Left renal cortex interstitium (tissue), 4 donors: ENCODE results near the gene GALT. TPM values are rescaled to one million over a fixed set of nuclear protein-coding genes. Genes with fewer than 3 reads are reported as not detected.
"Not testable (repeated sequence)": the region's sequence is repeated elsewhere in the genome, so short reads cannot be mapped to it uniquely, and the experiment has no call there.

ENCODE experiments used
- DNase-seq, 4 donors: peaks; one replicate each; pipeline ENCODE4 v3.0.0-alpha.2; 2013; ENCODE audit warnings: low read depth in 4 of 4, low spot score in 2 of 4, missing footprints in 1 of 4
- polyA plus RNA-seq, 4 donors: library from polyadenylated mRNA; unstranded; fragments of 120-200 nt; gene quantifications; one replicate each; pipeline ENCODE4 v1.2.1, GENCODE V29; 2013; ENCODE audit not compliant: insufficient read length in 4 of 4

Gene GALT
- polyA plus RNA-seq, 4 donors, result 57.7 to 88.7 (median 70.9) TPM

- no peak for DNase-seq
Measured at GRCh38 chr9:34625186-34625486, 21.3 kb upstream of the GALT start.

GRCh38 chr9:34627716-34628655 is 18.5 kb upstream of the GALT start:
- DNase-seq, result no peak

- no peak for DNase-seq
Measured at GRCh38 chr9:34628656-34629490, 17.6 kb upstream of the GALT start, which contains the start of gene ARID3C. Gene ARID3C, minus strand, starts transcription at chr9:34629066. Its CDS starts 1,052 bp downstream, at chr9:34628014.

- no peak for DNase-seq
Measured at GRCh38 chr9:34629491-34629808, 17.0 kb upstream of the GALT start.

DNA sequence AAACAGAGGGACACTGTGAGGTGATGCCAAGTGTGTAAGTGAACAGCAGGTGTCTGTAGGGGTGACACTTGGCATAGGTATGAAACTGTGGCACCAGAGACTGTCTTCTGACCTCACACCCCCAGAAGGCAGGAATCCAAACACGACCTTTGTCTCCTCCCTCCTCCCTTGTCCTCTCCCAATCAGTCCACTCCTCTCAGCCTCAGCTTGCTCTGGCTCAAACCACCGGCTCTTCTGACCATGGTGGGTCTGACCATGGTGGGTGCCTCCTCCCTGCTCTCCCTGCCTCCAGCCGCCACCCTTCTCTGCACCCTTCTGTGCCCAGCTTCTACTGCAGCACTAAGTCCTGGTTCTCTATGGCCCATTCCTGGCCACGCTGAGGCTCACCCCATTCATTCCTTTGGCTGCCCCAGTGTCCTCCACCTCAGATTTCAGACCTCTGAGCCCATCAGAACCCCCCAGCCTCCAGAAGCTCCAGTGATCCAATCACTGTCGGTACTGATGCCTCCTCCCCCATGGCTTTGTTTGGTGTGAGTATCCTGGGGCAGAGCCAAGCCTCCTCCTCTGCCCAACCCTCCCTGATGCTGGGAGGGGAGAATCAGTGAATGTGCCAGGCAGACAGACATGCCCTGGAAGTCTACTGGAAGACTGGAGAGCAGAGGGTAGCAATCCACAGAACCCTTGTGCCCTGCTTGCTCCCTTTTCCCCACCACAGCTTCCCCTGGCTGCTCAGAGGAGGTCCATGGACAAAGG is 15.9 kb upstream of the GALT start:
- DNase-seq, result no peak

DNA sequence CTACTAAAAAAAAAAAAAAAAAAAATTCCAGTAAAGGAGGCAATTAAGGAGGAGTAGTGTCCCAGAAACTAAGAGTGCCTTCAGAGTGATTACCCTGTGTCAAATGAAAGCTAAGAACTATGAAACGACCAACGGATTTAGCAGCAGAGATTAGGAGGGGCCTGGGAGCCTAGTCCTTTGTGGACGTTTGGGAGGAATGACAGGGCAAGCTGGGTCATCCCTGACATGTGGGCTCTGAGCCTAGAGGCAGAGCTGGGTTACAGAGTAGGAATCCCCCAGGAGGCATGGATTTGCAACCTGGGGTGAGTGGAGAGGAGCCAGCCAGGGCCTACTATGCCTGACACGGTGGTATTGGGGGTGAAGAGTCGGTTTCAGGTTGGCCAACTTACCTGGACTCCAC is 13.3 kb upstream of the GALT start:
- no peak for DNase-seq

GRCh38 chr9:34633851-34634550 is 12.5 kb upstream of the GALT start:
- no peak for DNase-seq

DNA sequence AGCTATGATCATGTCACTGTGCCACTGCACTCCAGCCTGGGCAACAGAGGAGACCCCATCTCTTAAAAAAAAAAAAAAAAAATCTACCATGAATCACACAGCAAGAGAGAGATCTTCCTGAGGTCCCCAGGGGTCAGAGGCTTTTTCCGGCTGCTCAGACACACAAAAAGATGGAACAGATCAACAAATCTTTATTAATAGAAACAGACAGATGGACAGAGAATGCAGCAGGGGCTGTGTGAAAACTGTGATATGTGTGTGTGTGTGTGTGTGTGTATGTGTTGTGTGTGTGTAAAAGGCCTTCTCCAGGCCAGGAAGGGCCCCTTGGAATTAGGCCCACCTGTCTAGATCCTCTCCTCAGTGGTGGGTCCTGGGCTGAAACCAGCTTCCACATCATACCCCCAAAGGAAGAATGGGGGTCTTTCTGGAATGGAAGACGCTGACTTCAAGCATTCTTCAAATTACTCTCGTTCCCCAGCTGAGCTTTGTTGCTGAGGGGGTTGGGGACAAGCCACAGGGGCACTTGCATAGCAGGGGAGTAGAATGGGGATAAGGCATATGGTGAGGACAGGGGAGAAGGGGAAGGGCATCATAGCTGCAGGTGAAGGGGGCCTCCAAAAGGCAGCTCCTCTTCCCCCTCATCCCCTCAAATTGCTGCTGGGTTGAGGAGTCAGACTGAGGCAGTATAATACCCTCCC is 11.8 kb upstream of the GALT start:
- DNase-seq, result no peak

DNA sequence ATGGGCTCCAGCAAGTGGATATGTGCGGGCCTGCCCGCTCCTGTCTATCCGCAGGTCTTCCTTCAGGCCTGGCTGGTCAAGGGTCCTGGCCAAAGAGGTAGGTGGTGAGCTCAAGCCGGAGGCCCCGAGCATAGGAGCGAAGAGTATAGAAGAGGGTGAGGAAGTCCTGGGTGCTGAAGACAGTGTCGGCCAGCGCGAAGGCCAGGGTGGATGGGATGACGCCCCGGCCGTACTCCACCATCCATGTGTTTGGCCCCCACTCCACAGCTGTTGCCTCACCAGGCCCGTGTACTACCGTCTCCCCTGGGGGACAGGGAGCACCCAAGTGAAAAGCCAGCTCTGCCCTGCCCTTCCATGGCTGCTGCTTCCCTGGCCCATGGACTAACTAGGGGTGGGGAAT is 10.9 kb upstream of the GALT start:
- DNase-seq, result no peak

- no peak for DNase-seq
Measured at GRCh38 chr9:34636791-34637355, 9.6 kb upstream of the GALT start.

GRCh38 chr9:34637356-34638137 is 8.9 kb upstream of the GALT start, which contains the start of gene SIGMAR1:
Gene SIGMAR1, minus strand, starts transcription at chr9:34637787. Its CDS starts 90 bp downstream, at chr9:34637697.
- peak in 3 of 4 donors; percentile 76 to 91 (median 82) for DNase-seq

DNA sequence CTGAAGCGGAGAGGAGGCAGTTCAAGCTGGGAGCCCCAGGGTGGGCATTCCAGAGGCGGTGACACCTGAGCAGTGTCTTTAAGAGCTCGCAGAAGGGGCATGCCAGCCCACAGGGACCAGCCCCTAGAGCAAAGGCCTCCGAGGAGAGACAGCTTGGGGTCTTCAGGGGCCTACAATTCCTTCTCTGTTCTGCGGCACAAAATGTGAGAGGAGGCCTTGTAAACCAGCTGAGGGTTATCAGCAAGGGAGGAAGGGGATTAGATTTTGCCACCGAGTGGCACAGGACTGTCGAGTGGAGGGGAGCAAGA is 8.4 kb upstream of the GALT start:
- no peak for DNase-seq

GRCh38 chr9:34639322-34639721 is 7.2 kb upstream of the GALT start:
- DNase-seq, result not testable (repeated sequence)

DNA sequence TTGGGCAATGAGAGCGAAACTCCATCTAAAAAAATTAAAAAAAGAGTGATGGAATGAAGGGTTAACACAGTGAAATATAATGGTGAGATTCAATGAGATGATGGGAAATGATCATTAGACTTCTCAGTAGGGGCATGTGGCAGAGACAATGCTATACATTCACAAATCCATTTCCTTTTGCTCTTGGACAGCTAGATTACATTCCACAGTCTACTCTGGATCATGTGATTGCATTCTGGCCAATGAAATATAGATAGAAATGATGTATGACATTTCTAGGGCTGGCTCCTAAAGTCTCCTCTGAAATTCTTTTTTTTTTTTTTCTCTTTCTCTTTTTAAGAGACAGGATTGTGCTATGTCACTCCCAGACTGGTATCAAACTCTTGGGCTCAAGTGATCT is 3.8 kb upstream of the GALT start:
- no peak for DNase-seq

GRCh38 chr9:34644766-34645314 is 1.6 kb upstream of the GALT start:
- no peak for DNase-seq

- no peak for DNase-seq
Measured at GRCh38 chr9:34647084-34647403, 569 bp downstream of the GALT start.

GRCh38 chr9:34647651-34648050 is 1.2 kb downstream of the GALT start:
- DNase-seq, result no peak

DNA sequence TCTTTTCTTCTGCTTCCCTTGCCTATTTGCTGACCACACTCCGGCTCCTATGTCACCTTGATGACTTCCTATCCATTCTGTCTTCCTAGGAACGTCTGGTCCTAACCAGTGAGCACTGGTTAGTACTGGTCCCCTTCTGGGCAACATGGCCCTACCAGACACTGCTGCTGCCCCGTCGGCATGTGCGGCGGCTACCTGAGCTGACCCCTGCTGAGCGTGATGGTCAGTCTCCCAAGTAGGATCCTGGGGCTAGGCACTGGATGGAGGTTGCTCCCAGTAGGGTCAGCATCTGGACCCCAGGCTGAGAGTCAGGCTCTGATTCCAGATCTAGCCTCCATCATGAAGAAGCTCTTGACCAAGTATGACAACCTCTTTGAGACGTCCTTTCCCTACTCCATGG is 2.2 kb downstream of the GALT start:
- DNase-seq, result no peak

DNA sequence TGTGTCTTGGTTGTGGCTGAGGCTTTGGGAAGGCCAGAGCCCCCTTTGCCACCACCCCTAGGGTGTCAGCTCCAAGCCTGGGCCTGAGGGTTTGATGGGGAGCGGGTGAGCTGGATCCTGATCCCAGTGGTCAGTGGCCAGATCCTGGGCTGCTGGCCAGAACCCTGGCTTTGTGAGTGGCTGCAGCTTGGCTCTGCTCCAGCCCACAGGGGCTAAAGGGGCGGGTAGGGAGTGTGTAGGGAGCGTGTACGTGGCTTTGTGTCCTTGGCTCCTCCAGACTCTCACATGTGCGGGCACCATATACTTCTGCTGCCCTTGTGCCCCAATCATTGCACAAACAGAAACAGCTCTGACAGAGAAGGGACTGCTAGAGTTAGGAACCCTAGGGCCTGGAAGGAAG is 4.3 kb downstream of the GALT start:
- DNase-seq, result no peak
